MV-4-11 (cell line): ENCODE measurements around the gene INKA1.
"Not testable (repeated sequence)": the region's sequence is repeated elsewhere in the genome, so short reads cannot be mapped to it uniquely, and the experiment has no call there.

Source experiments
- DNase-seq: peaks from one replicate; lab custom pipeline; 2025; lab: John Stamatoyannopoulos, UW

Gene INKA1

GRCh38 chr3:49802719-49803464 is at the start of gene INKA1:
INKA1 (plus strand) TSS chr3:49803261; CDS start chr3:49803393, 132 bp downstream.
- peak; percentile 69 for DNase-seq

- no peak for DNase-seq
Measured at GRCh38 chr3:49754536-49754935, 48.5 kb upstream of the INKA1 start.

- DNase-seq = no peak
Measured at GRCh38 chr3:49756036-49756435, 47.0 kb upstream of the INKA1 start.

GRCh38 chr3:49757197-49757596 is 45.9 kb upstream of the INKA1 start:
- no peak for DNase-seq

- no peak for DNase-seq
Measured at GRCh38 chr3:49759226-49759625, 43.8 kb upstream of the INKA1 start.

- peak; percentile 74 for DNase-seq
Measured at GRCh38 chr3:49761661-49762060, 41.4 kb upstream of the INKA1 start.

- DNase-seq = no peak
Measured at GRCh38 chr3:49763981-49764380, 39.1 kb upstream of the INKA1 start.

- no peak for DNase-seq
Measured at GRCh38 chr3:49769286-49769915, 33.7 kb upstream of the INKA1 start.

GRCh38 chr3:49769926-49770325 is 33.1 kb upstream of the INKA1 start:
- no peak for DNase-seq

GRCh38 chr3:49771340-49771938 is 31.6 kb upstream of the INKA1 start:
- DNase-seq = no peak

GRCh38 chr3:49772703-49773102 is 30.4 kb upstream of the INKA1 start:
- no peak for DNase-seq

GRCh38 chr3:49775538-49775937 is 27.5 kb upstream of the INKA1 start:
- DNase-seq = no peak

- not testable (repeated sequence) for DNase-seq
Measured at GRCh38 chr3:49776101-49776500, 27.0 kb upstream of the INKA1 start.

GRCh38 chr3:49779358-49780079 is 23.5 kb upstream of the INKA1 start:
- no peak for DNase-seq

GRCh38 chr3:49780080-49780974 is 22.7 kb upstream of the INKA1 start:
- DNase-seq = no peak

GRCh38 chr3:49780975-49781365 is 22.1 kb upstream of the INKA1 start:
- peak; percentile 33 for DNase-seq

GRCh38 chr3:49781415-49782199 is 21.5 kb upstream of the INKA1 start:
- DNase-seq = no peak

- not testable (repeated sequence) for DNase-seq
Measured at GRCh38 chr3:49782277-49782676, 20.8 kb upstream of the INKA1 start.

GRCh38 chr3:49785565-49786356 is 17.3 kb upstream of the INKA1 start:
- DNase-seq = no peak
